ENCODE measurements around the gene JOSD2. TPM values are rescaled to one million over a fixed set of nuclear protein-coding genes. Genes with fewer than 3 reads are reported as not detected.

Gene JOSD2
- total RNA-seq, 1 experiment from 2014 or later, result 5.4 TPM

DNA sequence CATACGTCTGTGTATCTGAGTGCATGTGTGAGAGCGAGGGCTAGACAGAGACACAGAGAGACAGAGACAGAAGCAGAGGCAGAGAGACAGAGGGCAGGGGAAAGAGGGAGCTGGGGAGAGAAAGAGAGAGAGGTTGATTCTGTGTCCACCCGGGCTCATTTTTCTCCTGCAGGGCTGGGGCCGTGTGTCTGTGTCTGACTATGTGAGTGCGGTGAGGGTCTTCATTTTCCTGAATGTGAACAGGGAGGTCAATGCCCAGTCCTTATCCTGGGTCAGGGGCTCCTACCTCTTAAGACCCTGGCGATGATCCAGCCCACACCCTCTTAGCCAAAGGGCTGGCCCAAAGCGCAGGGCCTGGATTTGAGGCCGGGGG, 39.6 kb upstream of the JOSD2 start:
- Mint-ChIP-seq H3K4me1 (peaks cover 9 to 42% of the 10 kb centered on the region in 2 experiments), H3K27ac (no peak overlapping the region), H3K9me3 (no peaks in the 10 kb centered on the region; a peak in 1 of 5 replicates), H3K4me3 (peak overlapping the region; percentile 15 to 95; a peak in 3 of 5 replicates), H3K36me3 (ENCODE audit: insufficient read depth in 1 of 3, low read depth in 3 of 3) (peaks cover 0 to 5% (median 0%) of the 10 kb centered on the region in 3 experiments; a peak in 1 of 7 replicates), H3K27me3 (ENCODE audit: low read depth) (peaks cover 72% of the 10 kb centered on the region)
- no peak for TF ChIP-seq CTCF (conservative IDR thresholded peaks at IDR 0.05)
- no CpG with 5 or more reads among the region's 8 CpGs for WGBS (ENCODE audit: extremely low coverage, insufficient read length, low lambda C conversion rate)
- no peak overlapping the region for H4K5ac ChIP-seq (ENCODE audit: insufficient read length, low read depth, low read length)
- H3K56ac ChIP-seq (ENCODE audit: insufficient read length, low read depth, low read length), result no peak overlapping the region
- peaks cover 1% of the 10 kb centered on the region for H3K23me2 ChIP-seq (ENCODE audit: insufficient read length, low read depth, low read length, poor library complexity, severe bottlenecking)
- H2BK5ac ChIP-seq (ENCODE audit: insufficient read length, low read length), result no peak overlapping the region
- H2BK12ac ChIP-seq (ENCODE audit: insufficient read length, low read depth, low read length), result no peak overlapping the region
- no peak overlapping the region for H2BK15ac ChIP-seq (ENCODE audit: low read depth, low read length)
- H2AK5ac ChIP-seq (ENCODE audit: insufficient read length, low read length), result no peak overlapping the region
- no peak overlapping the region for H3K14ac ChIP-seq (ENCODE audit: insufficient read depth, low read length)
- H2BK20ac ChIP-seq (ENCODE audit: low read depth, low read length, poor library complexity, severe bottlenecking), result no peak overlapping the region
- no peaks in the 10 kb centered on the region for H4K20me1 ChIP-seq (ENCODE audit: control insufficient read depth, insufficient read depth, insufficient read length)
- no peak overlapping the region for H4K8ac ChIP-seq (replicated peaks; ENCODE audit: insufficient read length, low read depth, low read length)
- H3K27me3 ChIP-seq (ENCODE audit: insufficient read depth, low read length), result no peaks in the 10 kb centered on the region; the same call in 1 of the 2 replicates
- no peak overlapping the region for H3K18ac ChIP-seq (ENCODE audit: insufficient read length, low read depth, low read length)
- H3K79me2 ChIP-seq (ENCODE audit: insufficient read depth, low read length), result no peaks in the 10 kb centered on the region
- no peak overlapping the region for H3K23ac ChIP-seq (ENCODE audit: insufficient read length, low read depth, low read length)
- H3K9me3 ChIP-seq (ENCODE audit: control insufficient read depth, low read depth, low read length), result no peaks in the 10 kb centered on the region
- no peak overlapping the region for H4K91ac ChIP-seq (ENCODE audit: insufficient read length, low read depth, low read length)
- no peak overlapping the region for H2BK120ac ChIP-seq (ENCODE audit: low read depth, low read length, poor library complexity, severe bottlenecking)
- no peak overlapping the region for H3K9ac ChIP-seq (ENCODE audit: extremely low read depth, insufficient read length, low read length)
- no peak overlapping the region for H2AFZ ChIP-seq (ENCODE audit: low read length)
- peak overlapping the region; percentile 74 for H3K4me2 ChIP-seq (ENCODE audit: insufficient read depth, insufficient read length, low read length)
- no peaks in the 10 kb centered on the region for H3K79me1 ChIP-seq (ENCODE audit: insufficient read depth, low read depth, low read length, poor library complexity, severe bottlenecking)
- H3K4ac ChIP-seq (ENCODE audit: low read depth, low read length), result no peak overlapping the region
- no peak for DNase-seq
- no peak overlapping the region for H3K27ac ChIP-seq (ENCODE audit: insufficient read length, low read depth, low read length)
- H3T11ph ChIP-seq (ENCODE audit: low read length), result no peak overlapping the region
- H3K4me1 ChIP-seq (ENCODE audit: insufficient read depth, low read length), result no peaks in the 10 kb centered on the region

All from H9 (cell line).